Spleen (tissue), 7 donors: Measurements from ENCODE around the gene SENP7.

Experiments used
- POLR2A ChIP-seq, 3 donors: fragments of 450-650 bp; IDR thresholded peaks; one replicate each; pipeline ENCODE4 v1.5.1; 2017; ENCODE audit warnings: antibody characterized with exemption in 3 of 3, mild to moderate bottlenecking in 1 of 3
- POLR2AphosphoS5 ChIP-seq, 3 donors: sonication (generic); formaldehyde crosslinking; IDR thresholded peaks; one replicate each; pipeline ENCODE4 v1.5.1; 2017; ENCODE audit warnings: antibody characterized with exemption in 3 of 3
- TF ChIP-seq, protein P1 (sequence below), 11 experiments: fragments of 200-600 bp in 7 of 11; fragments of 450-650 bp in 4 of 11; sonication (generic) in 4 of 11; IDR thresholded peaks in 8 of 11; conservative IDR thresholded peaks in 3 of 11; 1 replicate in 7 of 11; 2 replicates in 4 of 11; pipeline versions ENCODE4 v1.4.0 to v1.8.0; 2016 to 2021; ENCODE audit warnings: antibody characterized with exemption in 11 of 11, inconsistent platforms in 4 of 11, mild to moderate bottlenecking in 1 of 11
- donor health status: DM: no; HTN: no; CAD: no; lungs with moderate emphysema.
- donor health status: DM: no; HTN: no; CAD: no.
- donor health status: DM: no; HTN: no; CAD: no.

GRCh38 chr3:101300073-101300472 lies 212.9 kb downstream of the SENP7 start:
- TF ChIP-seq, protein P1, sequence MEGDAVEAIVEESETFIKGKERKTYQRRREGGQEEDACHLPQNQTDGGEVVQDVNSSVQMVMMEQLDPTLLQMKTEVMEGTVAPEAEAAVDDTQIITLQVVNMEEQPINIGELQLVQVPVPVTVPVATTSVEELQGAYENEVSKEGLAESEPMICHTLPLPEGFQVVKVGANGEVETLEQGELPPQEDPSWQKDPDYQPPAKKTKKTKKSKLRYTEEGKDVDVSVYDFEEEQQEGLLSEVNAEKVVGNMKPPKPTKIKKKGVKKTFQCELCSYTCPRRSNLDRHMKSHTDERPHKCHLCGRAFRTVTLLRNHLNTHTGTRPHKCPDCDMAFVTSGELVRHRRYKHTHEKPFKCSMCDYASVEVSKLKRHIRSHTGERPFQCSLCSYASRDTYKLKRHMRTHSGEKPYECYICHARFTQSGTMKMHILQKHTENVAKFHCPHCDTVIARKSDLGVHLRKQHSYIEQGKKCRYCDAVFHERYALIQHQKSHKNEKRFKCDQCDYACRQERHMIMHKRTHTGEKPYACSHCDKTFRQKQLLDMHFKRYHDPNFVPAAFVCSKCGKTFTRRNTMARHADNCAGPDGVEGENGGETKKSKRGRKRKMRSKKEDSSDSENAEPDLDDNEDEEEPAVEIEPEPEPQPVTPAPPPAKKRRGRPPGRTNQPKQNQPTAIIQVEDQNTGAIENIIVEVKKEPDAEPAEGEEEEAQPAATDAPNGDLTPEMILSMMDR (IDR thresholded peaks at IDR 0.05 in 8 of 11, conservative IDR thresholded peaks at IDR 0.05 in 3 of 11) = no peak
- TF ChIP-seq POLR2A (IDR thresholded peaks at IDR 0.05) = no peak
- no peak for TF ChIP-seq POLR2AphosphoS5 (IDR thresholded peaks at IDR 0.05)
